ENCODE data around the gene NHEJ1. TPM values are rescaled to one million over a fixed set of nuclear protein-coding genes. Genes with fewer than 3 reads are reported as not detected.

NHEJ1 gene
- total RNA-seq, 1 experiment from 2014 or later, result 20.8 TPM

DNA sequence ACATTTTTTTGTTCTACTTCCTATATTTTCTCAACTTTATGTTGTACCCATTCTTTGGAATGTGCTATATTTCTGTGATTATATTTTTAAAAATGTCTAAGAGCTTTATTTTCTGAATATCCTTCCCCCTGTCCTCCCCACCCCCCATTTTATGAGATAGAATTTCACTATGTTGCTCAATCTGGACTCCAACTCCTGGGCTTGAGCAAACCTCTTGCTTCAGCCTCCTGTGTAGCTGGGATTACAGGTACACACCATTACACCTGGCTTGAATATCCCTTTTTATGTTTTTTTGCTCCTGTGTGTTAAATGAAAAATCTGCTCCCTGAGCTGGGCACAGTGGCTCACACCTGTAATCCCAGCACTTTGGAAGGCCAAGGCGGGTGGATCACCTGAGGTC, 36.8 kb upstream of the NHEJ1 start:
- WGBS (ENCODE audit: extremely low coverage, insufficient read length, low lambda C conversion rate), result no CpG with 5 or more reads among the region's 1 CpG
- no peak overlapping the region for H2AK5ac ChIP-seq (ENCODE audit: insufficient read length, low read length)
- no peak overlapping the region for H2BK20ac ChIP-seq (ENCODE audit: low read depth, low read length, poor library complexity, severe bottlenecking)
- peaks cover 2 to 4% (median 3%) of the 10 kb centered on the region in 3 experiments; a peak in 4 of 7 replicates for H3K36me3 Mint-ChIP-seq (ENCODE audit: insufficient read depth in 1 of 3, low read depth in 3 of 3)
- no peaks in the 10 kb centered on the region for H3K79me1 ChIP-seq (ENCODE audit: insufficient read depth, low read depth, low read length, poor library complexity, severe bottlenecking)
- no peak overlapping the region for H4K8ac ChIP-seq (replicated peaks; ENCODE audit: insufficient read length, low read depth, low read length)
- no peak overlapping the region for H3K23ac ChIP-seq (ENCODE audit: insufficient read length, low read depth, low read length)
- H3K27me3 ChIP-seq (ENCODE audit: insufficient read depth, low read length), result no peaks in the 10 kb centered on the region
- no peaks in the 10 kb centered on the region for H3K9me3 ChIP-seq (ENCODE audit: control insufficient read depth, low read depth, low read length)
- H2BK15ac ChIP-seq (ENCODE audit: low read depth, low read length), result no peak overlapping the region
- no peaks in the 10 kb centered on the region for H4K20me1 ChIP-seq (ENCODE audit: control insufficient read depth, insufficient read depth, insufficient read length)
- H3K4me3 Mint-ChIP-seq, result no peak overlapping the region
- no peak overlapping the region for H3K27ac Mint-ChIP-seq
- H2BK5ac ChIP-seq (ENCODE audit: insufficient read length, low read length), result no peak overlapping the region
- TF ChIP-seq, protein P1, sequence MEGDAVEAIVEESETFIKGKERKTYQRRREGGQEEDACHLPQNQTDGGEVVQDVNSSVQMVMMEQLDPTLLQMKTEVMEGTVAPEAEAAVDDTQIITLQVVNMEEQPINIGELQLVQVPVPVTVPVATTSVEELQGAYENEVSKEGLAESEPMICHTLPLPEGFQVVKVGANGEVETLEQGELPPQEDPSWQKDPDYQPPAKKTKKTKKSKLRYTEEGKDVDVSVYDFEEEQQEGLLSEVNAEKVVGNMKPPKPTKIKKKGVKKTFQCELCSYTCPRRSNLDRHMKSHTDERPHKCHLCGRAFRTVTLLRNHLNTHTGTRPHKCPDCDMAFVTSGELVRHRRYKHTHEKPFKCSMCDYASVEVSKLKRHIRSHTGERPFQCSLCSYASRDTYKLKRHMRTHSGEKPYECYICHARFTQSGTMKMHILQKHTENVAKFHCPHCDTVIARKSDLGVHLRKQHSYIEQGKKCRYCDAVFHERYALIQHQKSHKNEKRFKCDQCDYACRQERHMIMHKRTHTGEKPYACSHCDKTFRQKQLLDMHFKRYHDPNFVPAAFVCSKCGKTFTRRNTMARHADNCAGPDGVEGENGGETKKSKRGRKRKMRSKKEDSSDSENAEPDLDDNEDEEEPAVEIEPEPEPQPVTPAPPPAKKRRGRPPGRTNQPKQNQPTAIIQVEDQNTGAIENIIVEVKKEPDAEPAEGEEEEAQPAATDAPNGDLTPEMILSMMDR (conservative IDR thresholded peaks at IDR 0.05), result no peak
- no peaks in the 10 kb centered on the region for H3K4me1 ChIP-seq (ENCODE audit: insufficient read depth, low read length)
- no peak overlapping the region for H3K18ac ChIP-seq (ENCODE audit: insufficient read length, low read depth, low read length)
- DNase-seq, result no peak
- H3K23me2 ChIP-seq (ENCODE audit: insufficient read length, low read depth, low read length, poor library complexity, severe bottlenecking), result no peaks in the 10 kb centered on the region
- peaks cover 4% of the 10 kb centered on the region in 2 experiments; a peak in 3 of 5 replicates for H3K9me3 Mint-ChIP-seq
- no peaks in the 10 kb centered on the region for H3K79me2 ChIP-seq (ENCODE audit: insufficient read depth, low read length)
- H3K4me1 Mint-ChIP-seq, result peaks cover 11 to 20% of the 10 kb centered on the region in 2 experiments
- no peak overlapping the region for H4K91ac ChIP-seq (ENCODE audit: insufficient read length, low read depth, low read length)
- H3K4ac ChIP-seq (ENCODE audit: low read depth, low read length), result no peak overlapping the region
- peaks cover 9% of the 10 kb centered on the region for H3K27me3 Mint-ChIP-seq (ENCODE audit: low read depth)
- H2AFZ ChIP-seq (ENCODE audit: low read length), result no peak overlapping the region
- H3K9ac ChIP-seq (ENCODE audit: extremely low read depth, insufficient read length, low read length), result no peak overlapping the region
- no peak overlapping the region for H3K14ac ChIP-seq (ENCODE audit: insufficient read depth, low read length)
- H3K56ac ChIP-seq (ENCODE audit: insufficient read length, low read depth, low read length), result no peak overlapping the region
- H3K27ac ChIP-seq (ENCODE audit: insufficient read length, low read depth, low read length), result no peak overlapping the region
- H2BK12ac ChIP-seq (ENCODE audit: insufficient read length, low read depth, low read length), result no peak overlapping the region
- H3K4me2 ChIP-seq (ENCODE audit: insufficient read depth, insufficient read length, low read length), result no peak overlapping the region
- no peak overlapping the region for H3T11ph ChIP-seq (ENCODE audit: low read length)
- H4K5ac ChIP-seq (ENCODE audit: insufficient read length, low read depth, low read length), result no peak overlapping the region
- H2BK120ac ChIP-seq (ENCODE audit: low read depth, low read length, poor library complexity, severe bottlenecking), result no peak overlapping the region

Data from H9 (cell line).